Stimulated activated naive CD8-positive, alpha-beta T cell treated with anti-CD3 and anti-CD28 coated beads, Interleukin-15, Interleukin-2, amounts not matched to agents 100 U/mL and 50 U/mL, for 24 hours (primary cell): ENCODE data around the gene CLCN1.
A peak's percentile ranks its signal among the peaks of the same experiment; 100 is the strongest.

ENCODE experiments used
- ATAC-seq: fragments of 150-1000 bp; cut with Tn5 transposase; one replicate; pipeline ENCODE4 v1.10.0; 2021
- DNase-seq: peaks from one replicate; pipeline ENCODE4 v3.0.0; 2021

CLCN1 gene

GRCh38 chr7:143368387-143368786, 52.5 kb downstream of the CLCN1 start:
- DNase-seq: no peak
- no peak for ATAC-seq

DNA sequence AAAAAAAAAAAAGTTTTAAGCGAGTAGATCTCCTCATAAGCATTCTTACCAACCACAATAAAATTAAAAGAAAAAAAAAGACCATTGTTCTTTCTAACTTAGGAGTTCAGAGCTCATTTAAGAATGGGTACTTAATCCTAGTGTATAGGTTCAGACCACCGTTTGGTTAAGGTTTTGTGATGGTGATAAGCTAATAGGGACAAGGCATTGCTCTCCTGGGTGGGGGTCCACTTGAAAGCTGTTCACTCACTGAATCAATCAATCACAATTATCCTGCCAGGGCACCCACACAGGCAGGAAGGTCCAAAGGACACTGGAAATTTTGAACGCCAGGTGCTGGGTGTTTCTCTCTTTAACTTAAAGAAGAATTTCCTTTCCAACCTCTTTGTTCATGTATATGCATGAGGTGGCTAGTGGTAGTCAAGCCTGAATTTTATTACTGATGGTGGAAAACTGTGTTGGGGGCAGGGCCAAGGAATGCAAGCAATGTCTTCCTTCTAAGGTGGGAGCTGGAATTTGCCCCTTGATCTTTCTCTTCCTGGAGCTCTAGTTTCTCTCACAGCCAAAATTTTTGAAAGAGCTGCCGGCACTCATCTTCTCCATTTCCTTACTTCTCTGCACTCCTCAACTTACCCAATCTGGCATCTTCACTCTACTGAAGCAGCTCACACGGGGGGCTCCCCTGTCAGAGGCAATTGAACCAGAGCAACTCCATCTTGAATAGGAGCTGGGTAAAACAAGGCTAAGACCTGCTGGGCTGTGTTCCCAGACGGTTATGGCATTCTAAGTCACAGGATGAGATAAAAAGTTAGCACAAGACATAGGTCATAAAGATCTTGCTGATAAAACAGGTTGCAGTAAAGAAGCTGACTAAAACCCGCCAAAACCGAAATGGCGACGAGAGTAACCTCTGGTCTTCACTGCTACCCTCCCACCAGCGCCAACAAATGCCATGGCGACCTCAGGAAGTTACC, 54.1 kb downstream of the CLCN1 start:
- ATAC-seq (peak; percentile 22), DNase-seq (no peak)

DNA sequence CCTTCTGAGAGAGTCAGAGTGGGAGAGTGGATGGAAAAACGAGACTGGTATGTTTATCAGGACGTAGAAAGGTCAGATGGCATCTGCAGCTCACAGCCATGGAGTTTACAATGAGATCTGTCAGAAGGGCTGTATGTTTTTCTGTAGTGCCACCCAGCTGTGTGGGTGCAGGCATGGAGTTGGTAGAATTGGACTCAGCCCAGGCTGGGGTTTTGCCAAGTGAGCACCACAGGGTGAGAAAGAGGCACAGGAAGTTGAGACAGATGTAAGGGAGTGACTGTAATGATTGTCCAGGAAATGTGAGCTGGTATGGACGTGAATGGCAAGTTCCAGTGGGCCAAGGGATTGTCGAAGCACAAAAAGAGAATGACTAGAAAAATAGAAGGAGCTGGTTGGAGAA, 56.2 kb downstream of the CLCN1 start:
- ATAC-seq: peak; percentile 77
- DNase-seq: peak; percentile 62

GRCh38 chr7:143373255-143373794, 57.4 kb downstream of the CLCN1 start:
- ATAC-seq (no peak), DNase-seq (no peak)

DNA sequence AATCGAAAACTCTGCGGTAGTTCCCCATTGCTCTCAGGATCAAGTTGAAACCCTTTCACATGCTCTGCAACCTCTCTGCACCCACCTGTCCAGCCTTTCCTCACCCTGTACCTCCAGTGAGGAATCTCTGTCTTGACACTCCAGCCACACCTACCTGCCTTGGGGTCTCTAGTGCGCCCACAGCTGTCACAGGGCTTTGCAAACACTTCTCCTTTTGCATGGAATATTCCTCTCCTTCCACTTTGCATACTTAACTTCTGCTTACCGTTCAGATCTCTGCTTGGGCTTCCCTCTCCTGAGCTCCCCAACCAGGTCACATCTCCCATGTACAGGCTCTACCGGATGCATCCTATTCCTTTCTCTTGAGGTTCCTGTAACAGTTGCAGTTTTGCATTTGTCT, 58.6 kb downstream of the CLCN1 start:
- ATAC-seq: no peak
- no peak for DNase-seq

DNA sequence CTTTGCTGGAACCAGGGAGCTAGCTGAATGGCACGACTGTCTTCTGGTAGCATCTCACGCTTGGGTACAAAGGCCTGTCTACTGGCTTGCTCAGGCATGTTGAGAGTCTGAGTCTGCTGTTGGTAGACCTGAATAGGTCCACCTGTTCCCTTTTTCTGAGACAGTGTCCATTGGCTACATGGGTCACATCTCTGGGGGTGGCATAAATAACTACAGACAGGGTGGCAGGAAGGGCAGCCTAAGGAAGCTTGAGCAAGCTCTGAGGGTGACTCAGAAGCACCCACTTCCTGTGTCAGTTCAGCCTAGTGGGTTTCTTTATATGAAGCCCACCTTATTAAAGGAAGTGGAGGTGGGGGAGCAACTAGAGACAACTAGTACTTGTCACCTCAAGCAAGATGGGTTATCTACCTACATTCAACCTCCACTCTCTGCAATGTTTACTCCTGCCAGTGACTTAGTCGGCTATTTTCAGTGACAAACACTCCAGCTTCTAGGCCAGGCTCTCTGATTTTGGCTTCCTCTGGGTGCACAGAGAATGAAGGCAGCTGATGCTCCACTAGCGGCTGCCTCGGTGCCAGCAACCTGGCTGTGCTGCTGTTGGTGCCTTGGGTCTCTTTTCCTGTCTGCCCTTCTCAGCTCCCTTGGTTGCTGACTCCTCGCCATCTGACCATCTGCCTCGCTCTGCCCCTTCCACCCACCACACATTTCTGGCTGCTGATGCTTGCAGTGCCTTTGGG, 59.6 kb downstream of the CLCN1 start:
- ATAC-seq (peak; percentile 59), DNase-seq (peak; percentile 50)

GRCh38 chr7:143376396-143376795, 60.5 kb downstream of the CLCN1 start:
- DNase-seq (no peak), ATAC-seq (no peak)

- ATAC-seq: no peak
These were observed 63.8 kb downstream of the CLCN1 start for GRCh38 chr7:143379611-143380259.

DNA sequence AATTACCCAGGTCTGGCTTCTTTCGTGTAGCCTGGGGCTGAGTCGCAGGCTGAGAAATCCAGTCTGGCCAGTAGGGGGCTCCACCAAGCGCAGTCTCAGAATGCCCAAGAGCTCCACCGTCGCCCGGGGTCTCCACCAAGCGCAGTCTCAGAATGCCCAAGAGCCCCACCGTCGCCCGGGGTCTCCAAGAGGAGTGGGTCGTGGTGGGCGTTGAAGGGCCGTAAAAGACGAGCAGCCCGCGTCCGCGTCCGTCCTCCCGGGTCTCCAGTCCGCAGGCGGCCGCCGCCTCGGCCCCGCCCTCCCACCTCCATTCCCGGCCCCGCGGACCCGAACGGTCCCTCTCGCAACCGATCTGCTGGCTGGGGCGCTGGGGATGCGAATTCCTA, 64.3 kb downstream of the CLCN1 start:
- peak; percentile 50 for ATAC-seq

More at GRCh38 chr7:143379611-143380259, 63.8 kb downstream of the CLCN1 start:
- DNase-seq: no peak

GRCh38 chr7:143380646-143381426, 64.9 kb downstream of the CLCN1 start, which contains the start of gene ZYX:
TSS of gene ZYX (plus strand) at chr7:143381345. CDS start at chr7:143381572, 227 bp downstream.
- DNase-seq (peak; percentile 90), ATAC-seq (peak; percentile 81)

More for the DNA sequence above, 64.3 kb downstream of the CLCN1 start:
- peak; percentile 90 for DNase-seq

- DNase-seq: peak; percentile 37
- ATAC-seq: peak; percentile 1
These were observed 65.7 kb downstream of the CLCN1 start for GRCh38 chr7:143381427-143382125.

DNA sequence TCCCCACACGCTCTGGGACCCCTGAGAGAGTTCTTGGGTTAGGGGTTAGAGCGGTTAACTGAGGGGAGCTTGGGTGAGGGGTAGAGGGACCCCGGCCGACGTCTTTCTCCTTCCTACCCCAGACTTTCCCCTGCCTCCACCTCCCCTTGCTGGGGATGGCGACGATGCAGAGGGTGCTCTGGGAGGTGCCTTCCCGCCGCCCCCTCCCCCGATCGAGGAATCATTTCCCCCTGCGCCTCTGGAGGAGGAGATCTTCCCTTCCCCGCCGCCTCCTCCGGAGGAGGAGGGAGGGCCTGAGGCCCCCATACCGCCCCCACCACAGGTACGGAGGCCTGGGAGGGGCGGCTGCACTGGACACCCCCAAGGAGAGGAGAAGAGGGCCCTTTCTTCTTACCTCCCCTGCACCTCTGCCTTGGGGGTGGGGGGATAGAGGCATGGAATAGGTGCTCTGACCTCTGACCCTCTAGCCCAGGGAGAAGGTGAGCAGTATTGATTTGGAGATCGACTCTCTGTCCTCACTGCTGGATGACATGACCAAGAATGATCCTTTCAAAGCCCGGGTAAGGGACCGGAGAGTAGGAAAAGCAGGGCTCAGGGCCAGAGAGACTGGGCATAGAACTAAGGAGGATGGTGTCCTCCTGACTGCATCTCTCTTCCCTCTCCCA, 66.3 kb downstream of the CLCN1 start:
- no peak for DNase-seq
- no peak for ATAC-seq

- no peak for DNase-seq
- no peak for ATAC-seq
These were observed 67.1 kb downstream of the CLCN1 start for GRCh38 chr7:143382791-143383641.

DNA sequence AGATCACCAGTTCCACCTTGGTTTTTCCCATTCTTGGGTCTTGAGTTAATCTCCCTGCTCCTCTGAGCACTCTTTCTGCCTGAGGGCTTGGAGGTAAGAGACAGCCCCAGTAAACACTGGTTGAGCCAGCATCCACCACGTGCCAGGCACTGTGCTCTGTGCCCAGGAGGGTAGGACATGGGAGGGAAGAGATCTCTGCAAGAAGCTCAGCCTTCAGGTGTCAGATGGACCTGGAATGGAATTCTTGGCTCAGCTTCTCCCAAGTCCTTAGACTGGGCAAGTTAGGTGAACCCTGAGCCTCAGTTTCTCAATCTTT, 67.7 kb downstream of the CLCN1 start:
- ATAC-seq (no peak), DNase-seq (no peak)

- ATAC-seq (no peak), DNase-seq (no peak)
These were observed 68.2 kb downstream of the CLCN1 start for GRCh38 chr7:143384148-143384547.

GRCh38 chr7:143384661-143385631, 69.0 kb downstream of the CLCN1 start:
- DNase-seq: no peak

GRCh38 chr7:143385891-143386781, 70.2 kb downstream of the CLCN1 start:
- no peak for DNase-seq
- peak; percentile 21 for ATAC-seq

More at GRCh38 chr7:143384661-143385631, 69.0 kb downstream of the CLCN1 start:
- ATAC-seq: no peak
